Nephron (organoid): ENCODE data around the gene ZBTB20.

Experiments used
- H3K27ac Mint-ChIP-seq, 3 experiments: 2 replicates each; pipeline ENCODE4 v1.8.0; 2020; ENCODE audit warnings: mixed read lengths in 3 of 3, mild to moderate bottlenecking in 2 of 3, moderate library complexity in 1 of 3
- H3K27me3 Mint-ChIP-seq: 2 replicates; pipeline ENCODE4 v1.8.0; 2021; ENCODE audit warnings: low read depth, mild to moderate bottlenecking, moderate library complexity, mixed read lengths
- H3K36me3 Mint-ChIP-seq: 2 replicates; pipeline ENCODE4 v1.8.0; 2020; ENCODE audit warnings: low read depth, mixed read lengths
- H3K4me1 Mint-ChIP-seq: 2 replicates; pipeline ENCODE4 v1.8.0; 2020; ENCODE audit warnings: mixed read lengths
- H3K4me3 Mint-ChIP-seq, 3 experiments: 2 replicates each; pipeline ENCODE4 v1.8.0; 2020; ENCODE audit warnings: mild to moderate bottlenecking in 3 of 3, mixed read lengths in 3 of 3, moderate library complexity in 2 of 3
- H3K9me3 Mint-ChIP-seq: 2 replicates; pipeline ENCODE4 v1.8.0; 2020; ENCODE audit warnings: mixed read lengths
- TF ChIP-seq, protein P1 (sequence below), 3 experiments: fragments of 200-600 bp; sonication (generic); IDR thresholded peaks; one replicate each; pipeline ENCODE4 v1.5.0; 2021; ENCODE audit warnings: antibody characterized with exemption in 3 of 3; ENCODE audit not compliant: unreplicated experiment in 3 of 3

ZBTB20 gene

DNA sequence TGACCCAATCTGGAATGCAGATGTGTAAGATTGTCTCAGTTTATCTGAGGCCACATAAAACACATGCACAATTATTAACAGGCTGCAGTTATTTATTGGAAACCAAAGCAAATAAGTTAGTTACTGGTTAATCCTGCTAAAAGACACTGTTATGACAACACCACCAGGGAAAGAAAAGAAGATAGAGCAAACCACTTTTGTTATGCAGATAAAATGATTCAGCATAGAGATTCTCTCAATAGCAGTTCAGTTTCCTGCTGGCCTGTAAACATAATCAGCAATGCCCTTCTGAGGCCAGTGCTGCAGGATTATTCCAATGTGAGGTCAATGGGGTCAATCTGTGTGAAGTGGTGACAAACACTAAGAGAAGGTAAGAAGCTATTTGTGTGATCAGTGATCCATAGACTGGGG lies 244.4 kb downstream of the ZBTB20 start:
- no peak overlapping the region for H3K4me3 Mint-ChIP-seq
- peaks cover 2% of the 10 kb centered on the region for H3K36me3 Mint-ChIP-seq
- H3K4me1 Mint-ChIP-seq = peaks cover 23% of the 10 kb centered on the region
- peaks cover under 1% of the 10 kb centered on the region for H3K9me3 Mint-ChIP-seq
- TF ChIP-seq, protein P1, sequence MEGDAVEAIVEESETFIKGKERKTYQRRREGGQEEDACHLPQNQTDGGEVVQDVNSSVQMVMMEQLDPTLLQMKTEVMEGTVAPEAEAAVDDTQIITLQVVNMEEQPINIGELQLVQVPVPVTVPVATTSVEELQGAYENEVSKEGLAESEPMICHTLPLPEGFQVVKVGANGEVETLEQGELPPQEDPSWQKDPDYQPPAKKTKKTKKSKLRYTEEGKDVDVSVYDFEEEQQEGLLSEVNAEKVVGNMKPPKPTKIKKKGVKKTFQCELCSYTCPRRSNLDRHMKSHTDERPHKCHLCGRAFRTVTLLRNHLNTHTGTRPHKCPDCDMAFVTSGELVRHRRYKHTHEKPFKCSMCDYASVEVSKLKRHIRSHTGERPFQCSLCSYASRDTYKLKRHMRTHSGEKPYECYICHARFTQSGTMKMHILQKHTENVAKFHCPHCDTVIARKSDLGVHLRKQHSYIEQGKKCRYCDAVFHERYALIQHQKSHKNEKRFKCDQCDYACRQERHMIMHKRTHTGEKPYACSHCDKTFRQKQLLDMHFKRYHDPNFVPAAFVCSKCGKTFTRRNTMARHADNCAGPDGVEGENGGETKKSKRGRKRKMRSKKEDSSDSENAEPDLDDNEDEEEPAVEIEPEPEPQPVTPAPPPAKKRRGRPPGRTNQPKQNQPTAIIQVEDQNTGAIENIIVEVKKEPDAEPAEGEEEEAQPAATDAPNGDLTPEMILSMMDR (IDR thresholded peaks at IDR 0.05; ENCODE audit: unreplicated experiment in 3 of 3) = no peak
- no peaks in the 10 kb centered on the region for H3K27me3 Mint-ChIP-seq
- H3K27ac Mint-ChIP-seq = peak overlapping the region; percentile 74 to 91 (median 87)

DNA sequence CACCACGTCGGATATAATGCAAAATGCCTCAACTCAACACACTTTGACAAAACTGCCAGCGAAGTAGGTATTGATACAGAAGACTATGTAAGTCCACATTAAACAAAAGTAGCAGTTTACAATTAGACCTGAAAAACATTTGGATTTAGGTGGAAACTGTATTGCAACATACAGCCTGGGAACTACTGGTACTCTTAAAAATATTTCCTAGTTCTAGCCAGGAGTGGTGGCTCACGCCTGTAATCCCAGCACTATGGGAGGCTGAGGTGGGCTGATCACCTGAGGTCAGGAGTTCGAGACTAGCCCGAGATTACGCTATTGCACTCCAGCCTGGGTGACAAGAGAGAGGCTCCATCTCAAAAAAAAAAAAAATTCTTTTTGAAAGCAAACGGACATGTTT lies 246.2 kb downstream of the ZBTB20 start:
- Mint-ChIP-seq H3K4me1 (peaks cover 23% of the 10 kb centered on the region), H3K36me3 (no peaks in the 10 kb centered on the region), H3K4me3 (no peak overlapping the region), H3K27me3 (no peaks in the 10 kb centered on the region), H3K9me3 (no peaks in the 10 kb centered on the region), H3K27ac (peak overlapping the region; percentile 55 to 80 (median 76))
- TF ChIP-seq, protein P1 (IDR thresholded peaks at IDR 0.05; ENCODE audit: unreplicated experiment in 3 of 3) = no peak

DNA sequence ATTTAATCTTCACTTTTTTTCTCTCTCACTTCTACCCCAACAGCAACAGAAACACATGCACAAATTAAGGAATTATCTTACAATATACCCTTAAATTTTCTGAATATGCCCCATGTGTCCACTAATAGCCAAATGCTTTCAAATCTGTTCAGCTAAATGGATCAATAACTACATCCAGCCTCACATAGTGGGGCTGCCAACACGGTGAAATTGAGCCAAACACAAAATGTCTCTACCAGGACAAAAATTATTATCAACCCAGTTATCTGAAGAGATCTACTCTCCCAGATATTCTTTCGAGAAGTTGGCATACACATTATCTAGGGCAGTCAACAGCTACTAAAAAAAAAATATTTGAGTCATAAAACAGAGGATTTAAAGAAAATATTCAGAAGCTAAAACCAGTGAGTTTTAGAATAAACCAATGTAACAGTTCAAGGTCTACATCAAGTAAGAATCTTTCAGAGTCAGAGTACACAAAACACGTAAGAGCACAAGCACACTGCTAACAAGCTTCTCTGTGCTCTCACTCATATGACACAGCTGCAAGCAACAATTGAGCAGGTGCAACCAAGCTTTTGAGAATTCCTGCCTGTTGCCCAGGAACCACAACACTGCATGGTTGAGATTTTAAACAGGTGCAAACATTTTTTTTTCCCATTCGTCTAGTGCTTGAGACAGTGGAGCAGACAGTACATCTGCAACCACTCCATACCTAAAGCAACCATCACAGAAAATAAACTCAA lies 247.7 kb downstream of the ZBTB20 start:
- no peaks in the 10 kb centered on the region for H3K9me3 Mint-ChIP-seq
- H3K4me3 Mint-ChIP-seq = peak overlapping the region in 1 of 3 experiments; percentile 7
- peaks cover 23% of the 10 kb centered on the region for H3K4me1 Mint-ChIP-seq
- peak overlapping the region; percentile 85 to 91 (median 89) for H3K27ac Mint-ChIP-seq
- H3K36me3 Mint-ChIP-seq = peaks cover 2% of the 10 kb centered on the region
- H3K27me3 Mint-ChIP-seq = no peaks in the 10 kb centered on the region
- TF ChIP-seq, protein P1 (IDR thresholded peaks at IDR 0.05; ENCODE audit: unreplicated experiment in 3 of 3) = no peak

DNA sequence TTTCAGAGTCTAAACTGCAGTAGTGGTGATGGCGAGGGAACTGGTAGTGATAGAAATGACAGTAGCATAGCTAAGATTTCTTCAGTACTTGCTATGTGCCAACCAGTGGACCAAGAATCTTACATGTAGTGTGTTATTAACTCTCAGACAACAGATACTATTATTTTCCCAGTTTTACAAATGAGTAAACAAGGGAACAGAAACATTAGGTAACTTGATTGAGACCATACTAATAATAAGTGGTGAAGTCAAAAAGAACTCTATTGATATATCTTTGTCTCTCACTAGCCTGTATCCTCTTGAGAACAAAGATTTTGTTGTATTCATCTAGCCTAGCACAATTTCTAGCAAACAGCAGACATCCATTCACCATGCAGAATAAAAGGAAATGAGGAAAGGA lies 250.1 kb downstream of the ZBTB20 start:
- Mint-ChIP-seq H3K27ac (peak overlapping the region in 2 of 3 experiments; percentile 5 to 24), H3K4me1 (peaks cover 29% of the 10 kb centered on the region), H3K36me3 (peaks cover 3% of the 10 kb centered on the region), H3K27me3 (no peaks in the 10 kb centered on the region), H3K4me3 (no peak overlapping the region), H3K9me3 (no peaks in the 10 kb centered on the region)
- TF ChIP-seq, protein P1 (IDR thresholded peaks at IDR 0.05; ENCODE audit: unreplicated experiment in 3 of 3) = no peak

DNA sequence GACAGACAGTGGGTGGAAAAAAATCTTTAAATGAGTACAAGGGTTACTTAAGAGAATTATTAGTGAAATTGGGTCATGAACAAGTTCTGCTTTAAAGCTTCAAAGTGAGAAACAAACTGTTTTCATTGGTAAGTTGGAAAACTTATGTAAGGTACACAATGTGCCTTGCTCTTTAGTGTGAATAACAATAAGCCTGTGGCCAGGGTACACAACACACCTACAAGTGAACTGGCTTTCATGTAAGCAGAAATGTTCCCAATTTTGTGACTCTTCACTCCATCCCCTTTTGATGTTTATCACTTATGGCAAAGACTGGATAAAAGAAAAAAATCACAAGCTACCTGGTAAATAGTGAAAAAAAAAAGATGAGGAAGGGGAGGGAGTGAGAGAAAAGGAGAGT lies 253.7 kb downstream of the ZBTB20 start:
- Mint-ChIP-seq H3K4me1 (peaks cover 16% of the 10 kb centered on the region), H3K9me3 (no peaks in the 10 kb centered on the region), H3K4me3 (no peak overlapping the region), H3K27me3 (no peaks in the 10 kb centered on the region), H3K27ac (peak overlapping the region in 2 of 3 experiments; percentile 41 to 73), H3K36me3 (peaks cover 3% of the 10 kb centered on the region)
- TF ChIP-seq, protein P1 (IDR thresholded peaks at IDR 0.05; ENCODE audit: unreplicated experiment in 3 of 3) = no peak

DNA sequence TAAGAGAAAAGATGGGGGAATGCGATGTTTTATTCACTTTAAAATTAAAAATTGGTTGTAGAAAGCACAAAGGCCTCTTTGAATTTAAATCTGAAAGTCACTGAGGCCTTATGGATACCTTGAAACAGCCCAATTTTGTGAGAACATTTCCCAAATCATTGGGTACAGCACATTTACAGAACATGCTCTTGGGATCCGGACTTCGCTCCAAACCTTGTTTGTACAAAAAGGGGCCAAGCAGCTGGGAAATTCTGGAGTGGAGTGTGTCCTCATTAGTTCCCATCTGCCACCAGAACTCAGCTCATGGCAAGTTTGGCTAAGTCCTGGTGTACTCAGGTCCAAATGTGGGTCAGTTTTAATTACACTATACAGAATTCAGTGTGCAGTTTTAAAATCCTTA lies 254.2 kb downstream of the ZBTB20 start:
- peaks cover 3% of the 10 kb centered on the region for H3K36me3 Mint-ChIP-seq
- TF ChIP-seq, protein P1 (IDR thresholded peaks at IDR 0.05; ENCODE audit: unreplicated experiment in 3 of 3) = no peak
- H3K27ac Mint-ChIP-seq = peak overlapping the region; percentile 20 to 89 (median 73)

More for the DNA sequence above, 254.2 kb downstream of the ZBTB20 start:
- Mint-ChIP-seq H3K4me3 (no peak overlapping the region), H3K9me3 (no peaks in the 10 kb centered on the region), H3K27me3 (no peaks in the 10 kb centered on the region), H3K4me1 (peaks cover 16% of the 10 kb centered on the region)
